KBM-7 (cell line): ENCODE results near the gene FXYD1.
A peak's percentile ranks its signal among the peaks of the same experiment; 100 is the strongest.

Experiments
- DNase-seq: peaks from one replicate; pipeline ENCODE4 v3.0.0-alpha.2; 2015
- in situ Hi-C: fragments of 300-500 bp; cut with MboI; formaldehyde crosslinking; loops from 2 replicates; pipeline ENCODE4 v1.14.3; 2020; ENCODE audit warnings: low sequenced_read_pairs, low pct_unique_long_range_greater_than_20kb, mixed read lengths

Gene FXYD1

GRCh38 chr19:35106291-35106583, 32.4 kb upstream of the FXYD1 start:
- DNase-seq, result no peak
- in situ Hi-C loops, result no loop called here

GRCh38 chr19:35106898-35107541, 31.6 kb upstream of the FXYD1 start:
- DNase-seq, result no peak
- in situ Hi-C loops, result no loop called here

- in situ Hi-C loops, result no loop called here
- DNase-seq, result no peak
These were observed 31.1 kb upstream of the FXYD1 start for GRCh38 chr19:35107545-35107944.

GRCh38 chr19:35108730-35109129, 29.9 kb upstream of the FXYD1 start:
- no peak for DNase-seq
- in situ Hi-C loops, result no loop called here

- in situ Hi-C loops, result no loop called here
- no peak for DNase-seq
These were observed 29.1 kb upstream of the FXYD1 start for GRCh38 chr19:35109395-35110112.

- no peak for DNase-seq
- in situ Hi-C loops, result no loop called here
These were observed 27.6 kb upstream of the FXYD1 start for GRCh38 chr19:35110974-35111373.

GRCh38 chr19:35112995-35113688, 25.5 kb upstream of the FXYD1 start:
- no peak for DNase-seq
- in situ Hi-C loops, result no loop called here

- DNase-seq, result peak; percentile 71
- in situ Hi-C loops, result no loop called here
These were observed 24.1 kb upstream of the FXYD1 start for GRCh38 chr19:35114353-35115176.

- no peak for DNase-seq
These were observed 23.3 kb upstream of the FXYD1 start, which contains the start of gene FXYD3 for GRCh38 chr19:35115177-35115951. Gene FXYD3, plus strand, starts transcription at chr19:35115823. Its CDS starts 3,554 bp downstream, at chr19:35119377.

GRCh38 chr19:35116072-35116801, 22.4 kb upstream of the FXYD1 start:
- DNase-seq, result no peak
- in situ Hi-C loops, result no loop called here

More at GRCh38 chr19:35115177-35115951, 23.3 kb upstream of the FXYD1 start, which contains the start of gene FXYD3:
- in situ Hi-C loops, result no loop called here

- no peak for DNase-seq
- in situ Hi-C loops, result no loop called here
These were observed 21.5 kb upstream of the FXYD1 start for GRCh38 chr19:35117116-35117515.

- DNase-seq, result no peak
- in situ Hi-C loops, result no loop called here
These were observed 20.8 kb upstream of the FXYD1 start for GRCh38 chr19:35117799-35118198.

- in situ Hi-C loops, result no loop called here
- DNase-seq, result no peak
These were observed 20.2 kb upstream of the FXYD1 start for GRCh38 chr19:35118268-35119020.

GRCh38 chr19:35119091-35119490, 19.5 kb upstream of the FXYD1 start:
- in situ Hi-C loops, result no loop called here
- no peak for DNase-seq

GRCh38 chr19:35119578-35120155, 19.0 kb upstream of the FXYD1 start:
- in situ Hi-C loops, result no loop called here
- DNase-seq, result no peak

- in situ Hi-C loops, result no loop called here
These were observed 18.1 kb upstream of the FXYD1 start for GRCh38 chr19:35120492-35120891.

GRCh38 chr19:35120898-35121297, 17.7 kb upstream of the FXYD1 start:
- in situ Hi-C loops, result no loop called here
- no peak for DNase-seq

More at GRCh38 chr19:35120492-35120891, 18.1 kb upstream of the FXYD1 start:
- no peak for DNase-seq
